ENCODE data around the gene NUP210L.
A peak's percentile ranks its signal among the peaks of the same experiment; 100 is the strongest.
"Not testable (repeated sequence)": the region's sequence is repeated elsewhere in the genome, so short reads cannot be mapped to it uniquely, and the experiment has no call there.

The NUP210L gene

DNA sequence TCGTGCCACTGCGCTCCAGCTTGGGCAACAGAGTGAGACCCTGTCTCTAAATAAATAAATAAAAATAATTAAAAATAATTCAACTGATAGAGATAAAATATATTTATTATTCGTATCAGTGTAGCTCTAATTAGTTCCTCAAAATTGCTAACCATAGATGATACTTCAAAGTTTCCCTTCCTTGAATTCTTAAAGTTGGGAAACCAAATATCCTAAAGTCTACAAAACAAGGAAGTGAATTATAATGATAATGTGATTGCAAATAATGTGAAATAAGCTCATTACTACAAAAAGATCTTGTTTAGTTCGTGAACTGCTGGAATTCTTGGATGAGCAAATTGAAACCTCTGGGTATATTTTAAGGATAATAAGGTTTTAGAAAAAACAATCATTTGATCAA, 60.5 kb downstream of the NUP210L start:
- DNase-seq: no peak

DNA sequence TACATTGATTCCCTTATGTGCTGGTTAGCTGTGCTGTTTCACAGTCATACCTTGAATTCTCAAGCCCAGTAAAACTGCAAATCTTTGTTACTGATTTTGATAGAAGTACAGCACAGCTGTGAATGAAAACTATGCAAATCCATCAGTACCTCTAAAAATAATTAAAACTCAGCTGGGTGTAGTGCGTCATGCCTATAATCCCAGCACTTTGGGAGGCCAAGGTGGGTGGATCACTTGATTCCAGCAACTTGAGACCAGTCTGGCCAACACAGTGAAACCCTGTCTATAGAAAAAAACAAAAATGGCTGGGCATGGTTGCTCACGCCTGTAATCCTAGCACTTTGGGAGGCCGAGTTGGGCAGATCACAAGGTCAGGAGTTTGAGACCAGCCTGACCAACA, 61.2 kb downstream of the NUP210L start:
- DNase-seq: no peak

DNA sequence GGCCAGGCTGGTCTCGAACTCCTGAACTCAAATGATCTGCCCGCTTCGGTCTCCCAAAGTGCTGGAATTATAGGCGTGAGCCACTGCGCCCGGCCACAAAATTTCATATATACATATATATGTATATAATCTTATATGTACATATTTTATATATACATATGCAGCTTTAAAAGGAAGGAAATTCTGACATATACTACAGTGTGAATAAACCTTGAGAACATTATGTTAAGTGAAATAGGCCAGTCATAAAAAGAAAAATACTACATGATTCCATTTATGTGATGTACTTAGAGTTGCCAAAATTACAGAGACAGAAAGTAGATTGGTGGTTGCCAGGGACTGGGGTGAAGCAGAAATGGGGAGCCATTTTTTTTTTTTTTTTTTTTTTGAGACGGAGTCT, 63.2 kb downstream of the NUP210L start:
- no peak for DNase-seq

DNA sequence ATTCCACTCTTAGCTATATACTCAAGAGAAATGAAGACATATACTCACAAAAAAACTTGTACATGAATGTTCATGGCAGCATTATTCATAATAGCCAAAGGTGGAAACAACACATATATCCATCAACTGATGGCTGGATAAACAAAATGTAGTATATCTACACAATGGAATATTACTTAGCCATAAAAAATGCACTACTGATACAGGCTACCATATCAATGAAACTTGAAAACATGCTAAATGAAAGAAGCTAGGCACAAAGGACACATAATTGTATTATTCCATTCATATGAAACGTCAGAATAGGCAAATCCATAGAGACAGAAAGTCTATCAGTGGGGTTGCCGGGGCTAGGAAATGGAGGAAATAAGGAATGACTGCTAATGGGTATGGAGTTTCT, 67.3 kb downstream of the NUP210L start:
- no peak for DNase-seq

DNA sequence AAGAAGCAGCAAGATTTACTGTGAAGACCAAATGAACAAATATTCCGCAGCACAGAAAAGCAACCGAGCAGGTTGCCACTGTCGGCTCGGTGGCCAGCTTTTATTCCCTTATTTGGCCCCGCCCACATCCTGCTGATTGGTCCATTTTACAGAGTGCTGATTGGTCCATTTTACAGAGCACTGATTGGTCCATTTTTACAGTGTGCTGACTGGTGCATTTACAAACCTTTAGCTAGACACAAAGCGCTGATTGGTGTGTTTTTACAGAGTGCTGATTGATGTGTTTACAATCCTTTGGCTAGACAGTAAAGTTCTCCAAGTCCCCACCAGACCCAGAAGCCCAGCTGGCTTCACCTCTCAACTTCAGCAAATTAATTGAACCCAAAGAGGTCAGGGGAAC, 71.8 kb downstream of the NUP210L start:
- DNase-seq: not testable (repeated sequence)

DNA sequence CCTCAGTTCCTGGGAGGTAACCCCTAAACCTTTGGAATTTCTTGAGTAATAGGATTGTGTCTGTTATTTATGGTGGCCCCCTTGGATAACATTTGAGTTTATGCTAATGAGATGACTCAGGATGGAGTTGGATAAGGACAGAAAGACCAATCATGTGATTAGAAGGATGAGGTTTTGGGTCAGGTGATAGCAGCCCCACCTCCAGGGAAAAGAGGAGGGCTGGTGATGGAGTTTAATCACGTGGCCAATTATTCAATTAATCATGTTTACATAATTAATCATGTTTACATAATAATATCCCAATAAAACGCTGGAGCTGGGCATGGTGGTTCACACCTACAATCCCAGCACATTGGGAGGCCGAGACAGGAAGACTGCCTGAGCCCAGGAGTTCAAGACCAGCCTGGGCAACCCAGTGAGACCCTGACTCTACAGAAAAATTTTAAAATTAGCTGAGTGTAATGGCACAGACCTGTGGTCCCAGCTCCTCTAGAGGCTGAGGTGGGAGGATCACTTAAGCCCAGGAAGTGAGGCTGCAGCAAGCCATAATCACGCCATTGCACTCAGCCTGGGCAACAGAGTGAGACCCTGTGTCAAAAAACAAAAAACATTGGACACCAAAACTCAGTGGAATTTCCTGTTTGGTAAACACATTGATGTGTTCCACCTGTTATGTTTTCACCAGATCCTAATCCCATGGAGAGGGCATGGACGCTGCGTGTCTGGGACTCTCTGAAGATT, 73.3 kb downstream of the NUP210L start:
- DNase-seq: no peak

DNA sequence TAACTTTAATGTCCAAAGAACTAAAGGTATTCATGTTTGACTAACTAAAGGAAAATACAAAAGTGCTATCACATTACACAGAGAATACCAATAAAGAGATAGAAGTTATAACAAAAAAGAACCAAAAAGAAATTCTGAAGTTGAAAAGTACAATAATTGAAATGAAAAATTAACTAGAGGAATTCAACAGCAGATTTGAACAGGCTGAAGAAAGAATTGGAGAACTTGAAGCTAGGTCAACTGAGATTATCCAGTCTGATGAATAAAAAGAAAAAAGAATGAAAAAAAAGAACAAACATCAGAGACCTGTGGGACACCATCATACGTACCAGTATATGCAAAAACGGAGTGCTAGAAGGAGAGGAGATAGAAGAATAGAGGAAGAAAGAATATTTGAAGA, 78.5 kb downstream of the NUP210L start:
- DNase-seq: no peak

DNA sequence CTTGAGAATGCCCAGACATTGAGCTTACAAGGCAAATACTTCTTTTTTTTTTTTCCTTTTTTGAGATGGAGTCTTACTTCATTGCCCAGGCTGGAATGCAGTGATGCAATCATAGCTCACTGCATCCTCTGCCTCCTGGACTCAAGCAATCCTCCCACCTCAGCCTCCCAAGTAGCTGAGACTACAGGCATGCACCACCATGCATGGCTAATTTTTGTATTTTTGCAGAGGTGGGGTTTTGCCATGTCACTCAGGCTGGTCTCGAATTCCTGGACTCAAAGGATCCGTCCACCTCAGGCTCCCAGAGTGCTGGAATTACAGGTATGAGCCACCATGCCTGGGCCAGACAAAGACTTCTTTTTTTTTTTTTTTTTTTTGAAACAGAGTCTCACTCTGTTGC, 79.1 kb downstream of the NUP210L start:
- DNase-seq: no peak

DNA sequence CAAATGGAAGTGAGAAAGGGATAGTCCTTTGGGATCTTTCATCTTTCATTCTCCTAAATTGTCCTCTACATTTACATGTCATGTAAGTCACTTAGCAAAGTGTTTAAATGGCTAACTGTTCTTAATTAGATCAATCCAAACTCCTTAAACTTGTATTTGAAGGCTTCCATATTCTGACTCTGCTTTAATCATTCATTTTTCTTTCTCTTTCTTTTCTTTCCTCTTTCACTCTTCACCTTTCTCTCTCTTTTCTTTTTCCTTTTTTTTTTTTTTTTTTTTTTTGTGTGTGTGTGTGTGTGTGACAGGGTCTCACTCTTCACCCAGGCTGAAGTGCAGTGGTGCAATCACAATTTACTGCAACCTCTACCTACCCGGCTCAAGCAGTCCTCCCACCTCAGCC, 92.6 kb downstream of the NUP210L start:
- no peak for DNase-seq

DNA sequence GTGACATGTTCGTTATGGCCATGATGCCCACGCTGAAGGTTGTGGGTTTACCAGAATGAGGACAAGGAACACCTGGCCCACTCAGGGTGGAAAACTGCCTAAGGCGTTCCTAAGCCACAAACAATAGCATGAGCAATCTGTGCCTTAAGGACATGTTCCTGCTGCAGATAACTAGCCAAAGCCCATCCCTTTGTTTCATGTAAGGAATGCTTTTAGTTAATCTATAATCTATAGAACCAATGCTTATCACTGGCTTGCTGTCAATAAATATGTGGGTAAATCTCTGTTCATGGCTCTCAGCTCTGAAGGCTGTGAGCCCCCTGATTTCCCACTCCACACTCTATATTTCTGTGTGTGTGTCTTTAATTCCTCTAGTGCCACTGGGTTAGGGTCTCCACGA, 107.4 kb downstream of the NUP210L start:
- DNase-seq: not testable (repeated sequence)

DNA sequence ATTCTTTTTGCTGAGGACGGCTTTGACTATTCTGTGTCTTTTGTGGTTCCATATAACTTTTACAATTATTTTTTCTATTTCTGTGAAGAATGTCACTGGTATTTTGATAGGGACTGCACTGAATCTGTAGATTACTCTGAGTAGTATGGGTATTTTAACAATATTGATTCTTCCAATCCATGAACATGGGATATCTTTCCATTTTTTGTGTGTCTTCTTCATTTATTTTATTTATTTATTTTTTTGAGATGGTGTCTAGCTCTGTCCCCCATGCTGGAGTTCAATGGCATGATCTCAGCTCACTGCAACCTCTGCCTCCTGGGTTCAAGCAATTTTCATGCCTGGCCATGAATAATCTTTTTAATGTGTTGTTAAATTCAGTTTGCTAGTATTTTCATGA, 121.2 kb downstream of the NUP210L start:
- DNase-seq: not testable (repeated sequence)

DNA sequence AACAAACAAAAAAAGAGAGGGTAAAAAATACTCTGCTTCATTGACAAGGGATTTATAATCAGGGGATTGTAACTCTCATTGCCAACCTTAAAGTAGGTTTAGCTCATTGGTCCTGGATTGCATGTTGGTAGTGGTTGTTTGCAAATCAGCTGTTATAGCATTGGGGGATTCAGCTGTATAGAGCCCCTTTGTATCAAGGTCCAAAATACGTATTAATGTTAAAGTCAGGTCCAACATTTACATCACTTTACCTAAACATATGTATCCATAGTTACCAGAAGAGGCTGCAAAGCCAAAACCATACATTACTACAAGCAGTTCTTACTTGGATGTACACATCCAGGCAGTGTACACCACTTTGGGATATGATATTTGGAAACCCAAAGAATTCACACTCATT, 134.9 kb downstream of the NUP210L start:
- no peak for DNase-seq

DNA sequence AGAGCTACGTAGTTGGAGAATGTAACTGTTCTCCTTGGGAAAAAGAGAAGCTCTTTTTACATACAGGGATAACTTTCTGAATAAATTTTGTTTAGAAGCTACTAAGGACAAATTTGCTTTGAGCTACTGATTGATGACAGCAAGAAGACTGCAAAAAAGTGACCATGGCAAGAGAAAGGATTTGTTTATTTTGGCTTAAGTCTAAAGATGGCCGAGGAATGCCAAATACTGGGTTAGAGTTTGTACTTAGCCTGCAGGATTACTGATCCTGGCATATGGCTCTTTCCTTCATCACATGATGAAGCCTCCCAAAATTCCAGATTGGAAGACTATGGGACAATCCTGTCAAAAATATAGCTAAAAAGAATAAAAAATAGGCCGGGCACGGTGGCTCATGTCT, 135.6 kb downstream of the NUP210L start:
- DNase-seq: no peak

DNA sequence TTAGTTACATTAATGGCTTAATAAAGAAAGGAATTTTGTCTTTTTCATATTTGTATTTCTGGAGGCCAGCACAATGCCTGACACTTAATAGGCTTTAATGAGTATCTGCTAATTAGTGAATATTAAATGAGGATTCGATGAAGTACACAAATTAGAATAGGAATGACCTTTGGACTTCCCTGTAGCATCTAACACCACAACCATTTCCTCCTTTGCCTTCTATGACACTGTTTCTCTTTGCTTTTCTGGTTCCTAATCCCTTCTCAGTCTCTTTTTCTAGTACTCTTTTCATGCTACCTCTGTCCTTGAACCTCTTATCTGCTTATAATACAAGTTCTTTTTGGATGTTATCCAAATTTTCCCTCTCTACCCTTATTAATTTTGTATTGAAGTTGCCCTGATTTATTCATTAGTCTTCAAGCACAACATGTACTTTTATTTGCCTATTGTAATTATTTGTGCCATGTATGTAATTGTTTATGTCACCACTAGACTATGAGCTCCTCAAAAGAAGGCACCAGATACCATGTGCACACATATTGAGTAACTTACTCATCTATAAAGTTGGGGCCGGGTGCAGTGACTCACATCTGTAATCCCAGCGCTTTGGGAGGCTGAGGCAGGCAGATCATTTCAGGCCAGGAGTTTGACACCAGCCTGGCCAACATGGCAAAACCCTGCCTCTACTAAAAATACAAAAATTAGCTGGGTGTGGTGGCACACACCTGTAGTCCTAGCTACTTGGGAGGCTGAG, 140.5 kb downstream of the NUP210L start:
- no peak for DNase-seq

DNA sequence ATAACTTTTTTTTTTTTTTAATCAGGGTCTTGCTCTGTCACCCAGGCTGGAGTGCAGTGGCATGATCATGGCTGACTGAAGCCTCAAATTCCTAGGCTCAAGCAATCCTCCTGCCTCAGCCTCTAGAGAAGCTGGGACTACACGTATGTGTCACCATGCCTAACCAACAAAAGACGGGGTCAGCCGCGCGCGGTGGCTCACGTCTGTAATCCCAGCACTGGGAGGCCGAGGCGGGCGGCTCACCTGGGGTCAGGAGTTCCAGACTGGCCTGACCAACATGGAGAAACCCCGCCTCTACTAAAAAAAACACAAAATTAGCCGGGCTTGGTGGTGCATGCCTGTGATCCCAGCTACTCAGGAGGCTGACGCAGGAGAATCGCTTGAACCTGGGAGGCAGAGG, 142.3 kb downstream of the NUP210L start:
- not testable (repeated sequence) for DNase-seq

DNA sequence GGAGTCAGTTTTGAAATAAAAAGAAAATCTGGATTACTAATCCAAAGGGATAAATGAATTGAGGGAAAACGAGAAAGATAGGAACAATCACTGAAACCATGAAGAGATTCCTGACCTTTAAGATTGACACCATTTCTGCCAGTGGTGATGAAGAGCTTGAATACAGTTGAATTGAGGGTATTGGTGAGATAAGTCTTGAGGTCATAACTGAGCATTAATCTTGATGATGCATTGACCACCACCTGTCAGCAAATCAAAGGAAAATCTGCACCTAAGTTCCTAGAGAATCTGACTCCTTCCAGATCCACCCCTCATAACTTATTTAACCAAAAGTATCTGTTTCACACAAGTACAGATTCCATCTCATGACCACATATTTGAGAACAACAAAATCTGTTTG, 142.7 kb downstream of the NUP210L start:
- DNase-seq: no peak

DNA sequence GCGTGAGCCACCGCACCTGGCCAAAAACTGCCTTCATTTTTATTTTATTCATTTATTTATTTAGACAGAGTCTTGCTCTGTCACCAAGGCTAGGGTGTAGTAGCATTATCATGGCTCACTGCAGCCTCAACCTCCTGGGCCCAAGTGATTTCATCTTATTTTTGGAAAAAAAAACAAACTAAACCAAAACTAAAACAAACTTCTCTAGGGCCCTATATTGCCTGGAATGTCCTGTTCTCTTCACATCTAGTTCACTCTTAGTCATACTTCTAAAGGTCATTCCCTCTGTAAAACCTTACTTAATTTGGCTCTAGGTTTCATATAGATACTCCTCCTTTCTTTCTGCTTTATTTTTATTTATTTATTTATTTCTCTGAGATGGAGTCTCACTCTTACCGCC, 148.7 kb downstream of the NUP210L start:
- no peak for DNase-seq

DNA sequence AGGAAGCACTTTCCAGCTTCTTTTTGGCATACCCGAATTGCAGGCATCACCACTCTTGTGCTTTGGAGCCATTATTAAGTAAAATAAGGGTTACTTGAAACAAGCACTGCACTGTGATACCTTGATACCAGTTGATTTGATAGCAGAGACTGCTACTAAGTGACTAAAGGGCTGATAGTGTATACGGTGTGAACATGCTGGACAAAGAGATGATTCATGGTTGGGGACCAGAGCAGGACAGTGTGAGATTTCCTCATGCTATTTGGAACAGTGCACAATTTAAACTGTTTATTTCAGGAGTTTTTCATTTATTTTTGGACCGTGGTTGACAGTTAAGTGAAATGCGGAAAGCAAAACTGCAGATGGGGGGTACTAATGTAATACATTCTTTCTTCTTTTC, 154.5 kb downstream of the NUP210L start:
- no peak for DNase-seq

DNA sequence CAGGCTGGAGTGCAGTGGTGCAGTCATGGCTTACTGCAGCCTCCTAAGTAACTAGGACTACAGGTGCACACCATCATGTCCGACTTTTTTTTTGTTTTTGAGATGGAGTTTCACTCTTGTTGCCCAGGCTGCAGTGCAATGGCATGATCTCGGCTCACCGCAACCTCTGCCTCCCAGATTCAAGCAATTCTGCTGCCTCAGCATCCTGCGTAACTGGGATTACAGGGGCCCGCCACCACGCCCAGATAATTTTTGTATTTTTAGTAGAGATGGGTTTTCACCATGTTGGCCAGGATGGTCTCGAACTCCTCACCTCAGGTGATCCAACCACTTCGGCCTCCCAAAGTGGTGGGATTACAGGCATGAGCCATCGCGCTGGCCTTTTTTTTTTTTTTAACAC, 158.0 kb downstream of the NUP210L start:
- DNase-seq: not testable (repeated sequence)

DNA sequence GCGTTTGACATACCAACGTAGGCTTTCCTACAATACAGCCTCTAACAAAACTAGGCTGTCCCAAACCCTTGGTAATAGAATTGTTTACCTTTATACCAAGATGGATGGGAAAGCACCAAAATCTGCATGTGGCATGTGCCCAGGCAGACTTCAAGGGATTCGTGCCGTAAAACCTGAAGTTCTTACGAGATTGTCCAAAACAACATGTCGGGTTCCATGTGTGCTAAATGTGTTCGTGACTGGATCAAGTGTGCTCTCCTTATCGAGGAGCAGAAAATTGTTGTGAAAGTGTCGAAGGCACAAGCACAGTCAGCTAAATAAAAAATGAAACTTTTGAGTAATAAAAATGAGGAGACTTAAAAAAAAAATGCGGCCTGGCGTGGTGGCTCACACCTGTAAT, 159.2 kb downstream of the NUP210L start:
- DNase-seq: no peak

DNA sequence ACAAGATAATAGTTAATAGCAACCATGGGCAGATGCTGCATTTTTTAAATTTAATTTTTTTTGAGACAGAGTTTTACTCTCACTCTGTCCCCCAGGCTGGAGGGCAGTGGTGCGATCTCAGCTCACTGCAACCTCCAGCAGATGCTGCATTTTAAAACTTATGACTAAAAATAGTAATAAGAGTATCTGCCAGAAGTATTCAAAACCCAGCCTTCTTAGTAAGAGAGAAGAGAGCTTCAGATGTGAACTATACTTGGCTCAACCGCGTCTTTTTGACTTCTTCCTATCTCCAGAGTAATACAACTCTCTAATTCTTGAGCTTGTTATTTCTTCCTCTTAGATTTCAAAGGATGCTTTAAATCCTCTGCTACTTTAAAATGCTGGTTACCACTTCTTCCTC, 159.7 kb downstream of the NUP210L start:
- DNase-seq: no peak

DNA sequence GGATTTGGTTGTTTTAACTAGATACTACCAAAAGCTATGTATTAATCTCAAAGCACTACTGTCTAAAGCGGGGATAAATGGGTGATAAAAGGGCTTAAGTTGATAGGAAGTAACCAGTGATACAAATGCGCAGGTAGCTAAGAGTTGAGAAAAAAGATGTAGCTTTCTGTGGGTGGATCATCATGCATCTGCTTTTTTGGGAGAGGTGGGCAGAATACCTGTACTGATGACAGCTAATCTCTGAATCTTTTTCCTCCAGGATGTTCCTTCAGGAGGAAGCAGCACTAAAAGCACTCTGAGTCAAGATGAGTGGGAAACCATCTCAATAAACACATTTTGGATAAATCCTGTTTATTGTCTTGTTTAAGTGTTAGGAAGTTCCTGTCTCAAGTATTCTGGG, 163.1 kb downstream of the NUP210L start:
- no peak for DNase-seq

DNA sequence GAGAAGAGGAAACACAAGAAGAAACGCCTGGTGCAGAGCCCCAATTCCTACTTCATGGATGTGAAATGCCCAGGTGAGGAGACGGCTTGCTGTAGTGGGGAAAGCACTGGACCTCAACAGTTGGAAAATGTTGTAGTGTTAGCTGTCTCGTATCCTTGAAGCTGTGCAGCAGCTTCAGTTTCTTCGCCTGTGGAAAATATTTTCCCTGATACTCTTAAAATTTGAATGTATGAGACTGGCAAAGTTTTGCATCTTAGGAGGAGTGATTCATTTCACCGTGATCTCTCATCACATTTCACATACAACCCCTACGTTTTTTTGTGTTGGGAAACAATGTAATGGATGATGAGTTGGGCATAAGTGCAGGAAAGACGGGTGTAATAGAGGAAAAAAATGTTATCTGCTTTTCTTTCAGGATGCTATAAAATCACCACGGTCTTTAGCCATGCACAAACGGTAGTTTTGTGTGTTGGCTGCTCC, 163.7 kb downstream of the NUP210L start:
- no peak for DNase-seq

DNA sequence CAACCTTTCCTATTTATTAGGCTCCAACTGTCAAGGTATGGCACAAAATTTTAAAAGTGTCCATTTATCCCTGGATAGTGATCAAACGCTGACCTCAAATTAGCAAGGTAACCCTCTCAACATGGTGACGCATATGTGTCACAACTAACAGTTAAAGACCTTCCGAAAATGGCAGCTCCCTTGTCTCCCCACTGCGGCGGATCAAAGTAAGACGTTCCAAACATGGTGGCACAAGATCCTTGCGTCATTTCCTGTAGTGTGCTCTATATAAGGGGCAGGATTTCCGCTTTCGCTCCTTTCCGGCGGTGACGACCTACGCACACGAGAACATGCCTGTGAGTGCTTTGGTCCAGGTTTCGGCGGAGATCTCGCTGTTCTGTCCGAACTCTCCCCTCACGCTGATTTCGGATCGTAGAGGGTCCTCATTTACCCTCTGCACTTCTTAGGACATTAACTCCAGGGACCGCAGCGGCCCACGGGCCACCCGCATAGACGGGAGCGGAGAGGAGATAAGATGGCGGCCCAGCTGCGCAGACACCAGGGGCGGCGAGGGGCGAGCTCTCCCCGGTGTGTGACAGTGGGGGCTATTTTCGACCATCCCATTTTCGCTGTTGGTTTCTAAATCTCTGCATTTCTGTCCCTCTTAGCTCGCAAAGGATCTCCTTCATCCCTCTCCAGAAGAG, 164.3 kb downstream of the NUP210L start, which contains the start of gene RPS27:
RPS27 (plus strand) TSS at position 295 of the 683 bp plus-strand sequence; CDS start at position 330, 35 bp downstream.
- peak; percentile 99 for DNase-seq
